ENCODE measurements around the gene DMAC1.

Gene DMAC1

DNA sequence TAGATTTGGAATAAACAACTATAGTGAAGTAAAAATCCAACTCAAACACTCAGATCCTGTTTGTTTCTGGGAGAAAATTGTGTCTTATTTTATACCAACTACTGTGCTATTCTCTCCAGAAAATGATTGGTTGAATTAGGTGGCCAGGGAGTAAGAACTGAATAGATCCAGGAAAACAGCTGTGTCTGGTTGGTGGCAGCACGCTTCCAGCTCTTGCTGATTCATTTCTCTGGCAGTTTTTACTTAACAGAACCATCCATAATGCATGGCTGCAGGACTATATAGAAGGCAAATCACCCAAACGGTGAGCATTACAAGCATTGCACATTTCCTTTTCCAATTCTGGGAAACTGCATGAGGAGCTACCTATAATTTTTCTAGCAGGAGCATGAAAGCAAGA is 29.5 kb downstream of the DMAC1 start:
- H4K20me1 ChIP-seq (ENCODE audit: insufficient read depth, low read length, poor library complexity, severe bottlenecking) = no peaks in the 10 kb centered on the region
- no peaks in the 10 kb centered on the region for H3K9me3 ChIP-seq (ENCODE audit: insufficient read depth, low read depth, low read length)
- TF ChIP-seq, protein P1, sequence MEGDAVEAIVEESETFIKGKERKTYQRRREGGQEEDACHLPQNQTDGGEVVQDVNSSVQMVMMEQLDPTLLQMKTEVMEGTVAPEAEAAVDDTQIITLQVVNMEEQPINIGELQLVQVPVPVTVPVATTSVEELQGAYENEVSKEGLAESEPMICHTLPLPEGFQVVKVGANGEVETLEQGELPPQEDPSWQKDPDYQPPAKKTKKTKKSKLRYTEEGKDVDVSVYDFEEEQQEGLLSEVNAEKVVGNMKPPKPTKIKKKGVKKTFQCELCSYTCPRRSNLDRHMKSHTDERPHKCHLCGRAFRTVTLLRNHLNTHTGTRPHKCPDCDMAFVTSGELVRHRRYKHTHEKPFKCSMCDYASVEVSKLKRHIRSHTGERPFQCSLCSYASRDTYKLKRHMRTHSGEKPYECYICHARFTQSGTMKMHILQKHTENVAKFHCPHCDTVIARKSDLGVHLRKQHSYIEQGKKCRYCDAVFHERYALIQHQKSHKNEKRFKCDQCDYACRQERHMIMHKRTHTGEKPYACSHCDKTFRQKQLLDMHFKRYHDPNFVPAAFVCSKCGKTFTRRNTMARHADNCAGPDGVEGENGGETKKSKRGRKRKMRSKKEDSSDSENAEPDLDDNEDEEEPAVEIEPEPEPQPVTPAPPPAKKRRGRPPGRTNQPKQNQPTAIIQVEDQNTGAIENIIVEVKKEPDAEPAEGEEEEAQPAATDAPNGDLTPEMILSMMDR (conservative IDR thresholded peaks at IDR 0.05; ENCODE audit: low read length) = no peak
- no peak for TF ChIP-seq EZH2phosphoT487 (IDR thresholded peaks at IDR 0.05; ENCODE audit: borderline replicate concordance)
- H3K27me3 ChIP-seq (ENCODE audit: insufficient read depth, low read length, poor library complexity, severe bottlenecking) = no peaks in the 10 kb centered on the region
- H3K4me2 ChIP-seq (ENCODE audit: low read depth, low read length, poor library complexity, severe bottlenecking) = no peak overlapping the region
- no peak overlapping the region for H2AFZ ChIP-seq (ENCODE audit: low read length)
- H3K36me3 ChIP-seq (ENCODE audit: insufficient read depth, low read length) = no peaks in the 10 kb centered on the region
- H3K4me3 ChIP-seq (ENCODE audit: low read length, poor library complexity, severe bottlenecking) = no peak overlapping the region
- H3K9me2 ChIP-seq (replicated peaks; ENCODE audit: low read depth, low read length) = no peaks in the 10 kb centered on the region
- no peaks in the 10 kb centered on the region for H3K79me2 ChIP-seq (ENCODE audit: insufficient read depth, low read length)
- no peak overlapping the region for H3K9ac ChIP-seq (ENCODE audit: low read depth, low read length, poor library complexity, severe bottlenecking)
- H3F3A ChIP-seq (ENCODE audit: low read depth) = no peaks in the 10 kb centered on the region
- no peaks in the 10 kb centered on the region for H3K4me1 ChIP-seq (ENCODE audit: insufficient read depth, low read length, poor library complexity, severe bottlenecking)

DNA sequence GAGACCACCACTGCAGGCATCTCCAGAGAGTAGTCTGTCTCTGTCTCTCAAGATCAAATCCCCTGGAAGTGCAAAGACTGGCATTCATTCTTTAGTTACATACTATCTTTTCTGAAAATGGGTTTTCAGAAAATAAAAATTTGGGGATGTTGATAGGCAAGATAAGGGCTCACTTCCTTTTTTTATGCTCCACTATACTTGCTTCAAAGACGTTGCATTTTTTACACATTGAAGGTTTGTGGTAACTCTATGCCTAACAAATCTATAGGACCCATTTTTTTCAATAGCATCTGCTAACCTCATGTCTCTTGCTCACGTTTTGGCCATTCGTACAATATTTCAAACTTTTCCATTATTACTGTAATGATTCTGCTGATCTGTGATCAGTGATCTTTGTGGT is 37.0 kb downstream of the DMAC1 start:
- H3K9me2 ChIP-seq (replicated peaks; ENCODE audit: low read depth, low read length) = no peaks in the 10 kb centered on the region
- H3K36me3 ChIP-seq (ENCODE audit: insufficient read depth, low read length) = no peaks in the 10 kb centered on the region
- H2AFZ ChIP-seq (ENCODE audit: low read length) = no peak overlapping the region
- H3K4me3 ChIP-seq (ENCODE audit: low read length, poor library complexity, severe bottlenecking) = no peak overlapping the region
- peaks cover 4% of the 10 kb centered on the region for H3K4me1 ChIP-seq (ENCODE audit: insufficient read depth, low read length, poor library complexity, severe bottlenecking)
- no peak overlapping the region for H3K9ac ChIP-seq (ENCODE audit: low read depth, low read length, poor library complexity, severe bottlenecking)
- H3K4me2 ChIP-seq (ENCODE audit: low read depth, low read length, poor library complexity, severe bottlenecking) = no peak overlapping the region
- H3K9me3 ChIP-seq (ENCODE audit: insufficient read depth, low read depth, low read length) = peaks cover 7% of the 10 kb centered on the region; the same call in 1 of the 2 replicates
- no peak for TF ChIP-seq EZH2phosphoT487 (IDR thresholded peaks at IDR 0.05; ENCODE audit: borderline replicate concordance)
- TF ChIP-seq, protein P1 (conservative IDR thresholded peaks at IDR 0.05; ENCODE audit: low read length) = no peak
- no peaks in the 10 kb centered on the region for H3F3A ChIP-seq (ENCODE audit: low read depth)
- no peaks in the 10 kb centered on the region for H4K20me1 ChIP-seq (ENCODE audit: insufficient read depth, low read length, poor library complexity, severe bottlenecking)
- no peaks in the 10 kb centered on the region for H3K27me3 ChIP-seq (ENCODE audit: insufficient read depth, low read length, poor library complexity, severe bottlenecking)
- H3K79me2 ChIP-seq (ENCODE audit: insufficient read depth, low read length) = no peaks in the 10 kb centered on the region

DNA sequence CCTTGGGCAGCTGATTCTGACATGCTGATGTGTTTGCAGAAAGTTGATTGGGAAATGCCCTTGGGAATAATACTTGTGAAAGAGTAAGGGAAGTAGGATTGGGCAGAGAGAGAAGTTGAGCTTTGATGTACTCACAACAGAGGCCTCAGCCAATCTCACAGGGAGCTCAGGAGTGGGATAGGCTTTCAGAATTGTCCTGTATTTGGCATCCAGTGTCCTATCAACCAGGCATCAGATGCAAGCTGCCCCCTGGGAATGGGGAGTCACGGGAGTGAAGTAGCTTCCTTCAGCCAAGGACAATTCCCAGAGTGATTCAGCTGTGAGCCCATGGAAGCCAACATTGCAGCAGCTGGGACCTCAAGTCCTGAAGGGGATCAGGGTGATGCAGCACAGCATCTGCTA is 39.6 kb downstream of the DMAC1 start:
- TF ChIP-seq, protein P1 (conservative IDR thresholded peaks at IDR 0.05; ENCODE audit: low read length) = no peak
- no peak for TF ChIP-seq EZH2phosphoT487 (IDR thresholded peaks at IDR 0.05; ENCODE audit: borderline replicate concordance)
- Histone ChIP-seq H3K4me1 (ENCODE audit: insufficient read depth, low read length, poor library complexity, severe bottlenecking) (peaks cover 14% of the 10 kb centered on the region), H2AFZ (ENCODE audit: low read length) (no peak overlapping the region), H3K9me3 (ENCODE audit: insufficient read depth, low read depth, low read length) (peaks cover 7% of the 10 kb centered on the region; the same call in 1 of the 2 replicates), H4K20me1 (ENCODE audit: insufficient read depth, low read length, poor library complexity, severe bottlenecking) (no peaks in the 10 kb centered on the region), H3K9ac (ENCODE audit: low read depth, low read length, poor library complexity, severe bottlenecking) (no peak overlapping the region), H3K4me3 (ENCODE audit: low read length, poor library complexity, severe bottlenecking) (no peak overlapping the region), H3F3A (ENCODE audit: low read depth) (no peaks in the 10 kb centered on the region), H3K36me3 (ENCODE audit: insufficient read depth, low read length) (no peaks in the 10 kb centered on the region), H3K9me2 (replicated peaks; ENCODE audit: low read depth, low read length) (no peaks in the 10 kb centered on the region), H3K79me2 (ENCODE audit: insufficient read depth, low read length) (no peaks in the 10 kb centered on the region), H3K27me3 (ENCODE audit: insufficient read depth, low read length, poor library complexity, severe bottlenecking) (no peaks in the 10 kb centered on the region), H3K4me2 (ENCODE audit: low read depth, low read length, poor library complexity, severe bottlenecking) (no peak overlapping the region)

Data from Loucy (cell line).